PFSK-1 (cell line): ENCODE measurements around the gene PRRT4.

ENCODE experiments used
- FOXP2 ChIP-seq: optimal IDR thresholded peaks from 2 replicates; pipeline ENCODE3; 2011; ENCODE audit warnings: borderline replicate concordance, control low read depth, inconsistent platforms; ENCODE audit not compliant: insufficient read depth; ENCODE audit errors: extremely low read length, extremely low read depth
- POLR2AphosphoS5 ChIP-seq: IDR thresholded peaks from 2 replicates; pipeline ENCODE4 v1.6.1; 2012; ENCODE audit warnings: low read depth, mild to moderate bottlenecking, control low read depth, low read length, moderate library complexity
- SIN3A ChIP-seq: IDR thresholded peaks from 2 replicates; pipeline ENCODE4 v1.6.1; 2012; ENCODE audit warnings: mild to moderate bottlenecking, low read length, moderate library complexity, borderline replicate concordance; ENCODE audit not compliant: insufficient read depth
- TAF1 ChIP-seq: IDR thresholded peaks from 2 replicates; pipeline ENCODE4 v1.6.1; 2012; ENCODE audit warnings: low read length, control low read depth, borderline replicate concordance; ENCODE audit not compliant: insufficient read depth
- TF ChIP-seq, protein P1 (sequence below), 2 experiments: IDR thresholded peaks; 2 replicates each; pipeline versions ENCODE4 v1.6.1 to v1.8.0; 2011 to 2012; ENCODE audit warnings: low read depth in 2 of 2, low read length in 2 of 2, control low read depth in 1 of 2, inconsistent platforms in 1 of 2, mild to moderate bottlenecking in 1 of 2, moderate library complexity in 1 of 2; ENCODE audit not compliant: insufficient read depth in 1 of 2

PRRT4 gene

DNA sequence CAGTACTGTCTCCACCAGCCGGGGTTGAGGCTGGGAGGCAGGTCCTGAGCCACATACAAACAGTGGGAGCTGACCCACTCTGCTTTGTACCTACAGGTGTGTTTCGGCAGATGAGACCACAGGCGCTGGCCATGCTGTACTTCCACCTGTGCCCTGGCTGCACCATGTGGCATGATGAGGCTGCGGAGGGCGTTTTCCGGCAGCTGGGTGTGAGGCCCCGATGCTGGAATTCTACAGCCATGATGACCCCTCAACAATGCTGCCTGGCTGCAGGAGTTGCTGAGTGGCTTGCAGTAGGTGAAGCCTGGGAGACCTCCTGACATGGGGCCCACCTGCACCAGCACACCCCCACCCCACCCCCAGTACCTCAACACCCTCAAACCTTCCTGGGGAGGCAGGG, 30.3 kb upstream of the PRRT4 start:
- TF ChIP-seq POLR2AphosphoS5 (no peak), FOXP2 (no peak), TAF1 (no peak), SIN3A (no peak)
- TF ChIP-seq, protein P1, sequence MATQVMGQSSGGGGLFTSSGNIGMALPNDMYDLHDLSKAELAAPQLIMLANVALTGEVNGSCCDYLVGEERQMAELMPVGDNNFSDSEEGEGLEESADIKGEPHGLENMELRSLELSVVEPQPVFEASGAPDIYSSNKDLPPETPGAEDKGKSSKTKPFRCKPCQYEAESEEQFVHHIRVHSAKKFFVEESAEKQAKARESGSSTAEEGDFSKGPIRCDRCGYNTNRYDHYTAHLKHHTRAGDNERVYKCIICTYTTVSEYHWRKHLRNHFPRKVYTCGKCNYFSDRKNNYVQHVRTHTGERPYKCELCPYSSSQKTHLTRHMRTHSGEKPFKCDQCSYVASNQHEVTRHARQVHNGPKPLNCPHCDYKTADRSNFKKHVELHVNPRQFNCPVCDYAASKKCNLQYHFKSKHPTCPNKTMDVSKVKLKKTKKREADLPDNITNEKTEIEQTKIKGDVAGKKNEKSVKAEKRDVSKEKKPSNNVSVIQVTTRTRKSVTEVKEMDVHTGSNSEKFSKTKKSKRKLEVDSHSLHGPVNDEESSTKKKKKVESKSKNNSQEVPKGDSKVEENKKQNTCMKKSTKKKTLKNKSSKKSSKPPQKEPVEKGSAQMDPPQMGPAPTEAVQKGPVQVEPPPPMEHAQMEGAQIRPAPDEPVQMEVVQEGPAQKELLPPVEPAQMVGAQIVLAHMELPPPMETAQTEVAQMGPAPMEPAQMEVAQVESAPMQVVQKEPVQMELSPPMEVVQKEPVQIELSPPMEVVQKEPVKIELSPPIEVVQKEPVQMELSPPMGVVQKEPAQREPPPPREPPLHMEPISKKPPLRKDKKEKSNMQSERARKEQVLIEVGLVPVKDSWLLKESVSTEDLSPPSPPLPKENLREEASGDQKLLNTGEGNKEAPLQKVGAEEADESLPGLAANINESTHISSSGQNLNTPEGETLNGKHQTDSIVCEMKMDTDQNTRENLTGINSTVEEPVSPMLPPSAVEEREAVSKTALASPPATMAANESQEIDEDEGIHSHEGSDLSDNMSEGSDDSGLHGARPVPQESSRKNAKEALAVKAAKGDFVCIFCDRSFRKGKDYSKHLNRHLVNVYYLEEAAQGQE (IDR thresholded peaks at IDR 0.05; ENCODE audit: insufficient read depth in 1 of 2, low read depth in 2 of 2, low read length in 2 of 2), result no peak

DNA sequence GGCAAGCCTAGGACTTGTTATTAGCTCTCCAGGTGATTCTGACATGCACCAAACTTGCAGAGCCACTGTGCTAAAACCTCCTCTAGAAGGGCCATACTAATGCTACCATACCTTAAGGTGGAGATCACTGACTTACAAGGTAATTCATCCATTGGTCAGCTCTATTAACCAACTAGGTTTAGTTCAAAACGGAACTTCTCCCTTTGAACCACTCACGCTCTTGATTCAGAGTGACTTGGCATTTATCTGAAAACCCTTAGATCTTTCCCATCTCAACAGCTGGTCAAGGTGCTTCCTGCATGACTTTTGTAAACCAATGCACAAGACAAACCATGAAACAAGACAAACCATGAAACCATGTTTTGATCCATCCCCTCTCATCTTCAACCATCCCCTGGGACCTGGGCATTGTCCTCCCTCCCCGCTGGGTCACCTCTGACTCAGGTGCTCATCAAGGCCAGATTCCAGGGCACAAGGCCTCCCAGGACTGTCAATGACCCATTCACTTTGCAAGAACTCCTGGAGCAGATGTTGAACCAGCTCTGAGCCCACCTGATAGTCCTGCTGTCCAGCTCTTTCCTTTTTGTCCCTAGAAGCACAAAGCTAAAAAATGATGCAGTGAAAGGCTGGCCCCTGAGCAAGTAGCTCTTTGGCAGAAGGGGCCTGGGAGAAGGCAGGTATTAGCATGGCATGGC, 29.5 kb upstream of the PRRT4 start:
- TF ChIP-seq, protein P1 (IDR thresholded peaks at IDR 0.05; ENCODE audit: insufficient read depth in 1 of 2, low read depth in 2 of 2, low read length in 2 of 2), result no peak
- TF ChIP-seq SIN3A (no peak), FOXP2 (no peak), TAF1 (no peak), POLR2AphosphoS5 (no peak)

DNA sequence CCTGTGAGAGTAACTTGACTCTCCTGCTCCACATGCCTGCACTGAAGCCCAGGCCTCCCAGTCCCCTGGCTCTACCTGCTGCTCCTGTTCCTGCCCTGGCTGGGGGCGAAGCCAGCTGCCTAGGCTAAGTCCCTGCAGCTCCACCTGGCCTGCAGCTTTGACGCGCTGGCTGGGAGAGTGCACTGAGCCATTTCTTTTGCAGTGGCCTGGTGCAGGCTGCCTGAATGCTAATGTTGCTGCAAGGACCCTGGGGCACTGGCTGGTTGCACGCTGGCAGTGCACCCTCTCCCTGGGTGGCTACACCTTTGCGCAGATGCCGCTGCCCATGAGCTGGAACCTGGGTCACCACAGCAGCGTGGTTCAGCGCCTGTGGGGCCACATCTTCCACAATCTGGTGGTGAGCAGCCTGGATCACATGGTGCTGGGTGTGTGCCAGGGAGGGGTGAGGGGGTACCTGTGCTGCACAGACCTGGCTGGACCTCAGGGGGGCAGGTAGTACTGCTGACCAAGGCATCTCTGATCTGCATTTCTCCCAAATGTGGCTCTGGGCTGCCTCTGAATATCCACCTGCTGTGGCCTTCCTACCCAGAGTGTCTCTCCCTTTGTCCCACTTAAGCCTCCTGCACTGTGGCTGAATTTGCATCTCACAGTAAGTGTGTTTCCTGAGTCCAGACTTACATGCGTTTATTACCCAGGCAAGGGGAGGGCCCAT, 28.3 kb upstream of the PRRT4 start:
- TF ChIP-seq, protein P1 (IDR thresholded peaks at IDR 0.05; ENCODE audit: insufficient read depth in 1 of 2, low read depth in 2 of 2, low read length in 2 of 2), result no peak

DNA sequence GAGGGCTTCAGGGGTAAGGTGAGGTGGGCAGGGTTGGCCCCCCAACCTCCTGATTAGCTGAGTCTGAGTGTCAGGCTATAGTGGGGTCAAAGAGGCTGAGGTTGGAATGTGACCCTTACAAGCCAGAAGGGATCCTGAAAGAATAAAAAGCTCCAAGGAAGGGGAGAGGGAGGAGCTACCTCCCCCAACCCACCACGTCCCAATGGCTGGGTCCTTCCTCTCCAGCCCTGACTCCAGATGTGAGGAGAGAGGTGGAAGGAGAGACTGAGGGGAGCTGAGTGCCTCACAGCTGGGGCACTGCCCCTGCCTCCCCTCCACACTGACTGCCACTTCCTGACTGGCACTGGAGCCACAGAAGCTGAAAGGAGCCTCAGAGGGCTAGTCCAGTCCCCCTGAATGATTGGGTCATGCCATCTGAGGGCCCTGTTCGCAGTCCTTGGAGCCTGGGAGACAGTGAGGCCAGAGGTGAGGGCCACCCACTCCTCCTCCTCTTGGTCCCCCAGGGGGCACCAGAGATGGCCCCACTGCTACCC, 27.7 kb upstream of the PRRT4 start:
- TF ChIP-seq POLR2AphosphoS5, result no peak
- TF ChIP-seq, protein P1 (IDR thresholded peaks at IDR 0.05; ENCODE audit: insufficient read depth in 1 of 2, low read depth in 2 of 2, low read length in 2 of 2), result no peak
- TF ChIP-seq FOXP2, result no peak
- TF ChIP-seq SIN3A, result no peak
- no peak for TF ChIP-seq TAF1
